Hepatocyte (in vitro differentiated cells): ENCODE results near the gene NAP1L4. TPM values are rescaled to one million over a fixed set of nuclear protein-coding genes. Genes with fewer than 3 reads are reported as not detected.

Experiments used
- DNase-seq: peaks from one replicate; pipeline ENCODE4 v3.0.0-alpha.2; 2016; ENCODE audit warnings: low spot score
- H2AFZ ChIP-seq: fragments of 200-600 bp; sonication (generic); 2 replicates; pipeline ENCODE4 v1.6.0; 2016; ENCODE audit warnings: antibody characterized with exemption, mild to moderate bottlenecking
- H3K27ac ChIP-seq: fragments of 200-600 bp; sonication (generic); 2 replicates; pipeline ENCODE4 v1.5.1; 2016; ENCODE audit warnings: mild to moderate bottlenecking
- H3K27me3 ChIP-seq: fragments of 200-600 bp; sonication (generic); 2 replicates; pipeline ENCODE4 v1.6.1; 2016
- H3K36me3 ChIP-seq: fragments of 200-600 bp; sonication (generic); replicated peaks from 2 replicates; pipeline ENCODE4 v1.5.1; 2016; ENCODE audit warnings: low read depth; ENCODE audit not compliant: insufficient read depth
- H3K4me1 ChIP-seq: fragments of 200-600 bp; sonication (generic); 2 replicates; pipeline ENCODE4 v1.5.1; 2016; ENCODE audit warnings: mild to moderate bottlenecking, moderate library complexity; ENCODE audit not compliant: insufficient read depth
- H3K4me2 ChIP-seq: fragments of 200-600 bp; sonication (generic); 2 replicates; pipeline ENCODE4 v1.6.0; 2016
- H3K4me3 ChIP-seq: fragments of 200-600 bp; sonication (generic); 2 replicates; pipeline ENCODE4 v1.5.1; 2016; ENCODE audit warnings: mild to moderate bottlenecking
- H3K79me2 ChIP-seq: fragments of 200-600 bp; sonication (generic); 2 replicates; pipeline ENCODE4 v1.6.0; 2017; ENCODE audit warnings: mild to moderate bottlenecking
- H3K9me2 ChIP-seq: fragments of 200-600 bp; sonication (generic); replicated peaks from 2 replicates; pipeline ENCODE4 v1.6.0; 2017; ENCODE audit warnings: mild to moderate bottlenecking; ENCODE audit not compliant: insufficient read depth
- H3K9me3 ChIP-seq: fragments of 200-600 bp; sonication (generic); 2 replicates; pipeline ENCODE4 v1.5.1; 2016; ENCODE audit warnings: low read depth, mild to moderate bottlenecking
- H4K20me1 ChIP-seq: fragments of 200-600 bp; sonication (generic); 2 replicates; pipeline ENCODE4 v1.6.0; 2016; ENCODE audit warnings: mild to moderate bottlenecking; ENCODE audit not compliant: insufficient read depth, poor library complexity, severe bottlenecking
- CTCF ChIP-seq: fragments of 200-600 bp; sonication (generic); IDR thresholded peaks from 2 replicates; pipeline ENCODE4 v1.5.1; 2016; ENCODE audit warnings: antibody characterized with exemption, mild to moderate bottlenecking; ENCODE audit not compliant: poor library complexity
- EZH2 ChIP-seq: fragments of 200-600 bp; sonication (generic); IDR thresholded peaks from 2 replicates; pipeline ENCODE4 v1.6.1; 2016; ENCODE audit warnings: antibody characterized with exemption, mild to moderate bottlenecking, borderline replicate concordance
- EZH2phosphoT487 ChIP-seq: fragments of 200-600 bp; sonication (generic); IDR thresholded peaks from one replicate; pipeline ENCODE4 v1.6.1; 2018; ENCODE audit warnings: antibody characterized with exemption, mild to moderate bottlenecking, low read depth, moderate library complexity; ENCODE audit not compliant: unreplicated experiment, severe bottlenecking
- WGBS: methylation state at CpG from one replicate; pipeline ENCODE4 v1.1.6; 2016; ENCODE audit warnings: low lambda C conversion rate; ENCODE audit errors: missing lambda C conversion rate; 5-methylcytosine and 5-hydroxymethylcytosine counted together
- polyA plus RNA-seq: library from polyadenylated mRNA; unstranded; fragments of >200 nt; fragmentation: Nextera tagmentation; extraction: Ambion mirVana; gene quantifications from 2 replicates; pipeline ENCODE4 v1.2.1, GENCODE V29; 2016
- total RNA-seq: library from RNA; depleted of rRNA; stranded (reverse); fragments of >200 nt; gene quantifications from 2 replicates; pipeline ENCODE4 v1.2.3, GENCODE V29; 2014

The NAP1L4 gene
- total and polyA plus RNA-seq, 2 experiments from 2014 or later = 79.0 to 118 TPM

DNA sequence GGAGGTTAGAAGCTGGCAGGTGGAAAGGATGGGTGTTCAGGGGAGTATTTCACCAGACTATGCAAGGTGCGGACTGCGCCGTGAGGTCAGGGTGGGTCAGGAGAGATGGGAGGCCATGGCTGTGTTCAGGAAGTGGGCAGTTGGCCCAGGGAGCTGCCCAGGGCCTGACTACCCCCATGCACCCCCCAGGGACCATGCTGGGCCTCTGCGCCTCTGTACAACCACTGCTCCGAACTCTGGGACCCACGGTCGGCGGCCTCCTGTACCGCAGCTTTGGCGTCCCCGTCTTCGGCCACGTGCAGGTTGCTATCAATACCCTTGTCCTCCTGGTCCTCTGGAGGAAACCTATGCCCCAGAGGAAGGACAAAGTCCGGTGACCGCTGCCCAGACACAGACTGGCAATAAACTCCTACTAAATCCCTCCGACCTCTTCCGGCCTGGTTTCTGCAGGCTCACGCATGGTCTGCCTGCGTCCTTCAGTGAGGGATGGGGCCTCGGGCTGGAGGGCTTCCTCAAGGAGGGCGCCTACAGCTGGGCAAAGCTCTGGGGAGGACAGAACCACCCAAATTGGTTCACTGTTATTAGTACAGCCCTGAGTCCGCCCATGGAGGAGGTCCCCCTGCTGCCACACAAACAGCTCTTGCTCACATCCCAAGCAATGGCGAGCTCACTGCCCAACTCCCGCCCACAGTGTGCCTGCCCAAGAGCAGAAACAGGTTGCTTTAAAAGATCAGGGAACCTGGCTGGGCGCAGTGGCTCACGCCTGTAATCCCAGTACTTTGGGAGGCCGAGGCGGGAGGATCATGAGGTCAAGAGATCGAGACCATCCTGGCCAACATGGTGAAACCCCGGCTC lies 67.1 kb downstream of the NAP1L4 start:
- Histone ChIP-seq H3K9me3 (no peaks in the 10 kb centered on the region), H3K9me2 (no peaks in the 10 kb centered on the region), H3K4me2 (no peak overlapping the region), H3K4me3 (no peak overlapping the region), H3K36me3 (no peaks in the 10 kb centered on the region), H2AFZ (no peak overlapping the region), H3K4me1 (peaks cover 14% of the 10 kb centered on the region), H3K27ac (no peak overlapping the region), H4K20me1 (no peaks in the 10 kb centered on the region), H3K79me2 (no peaks in the 10 kb centered on the region), H3K27me3 (peaks cover 25% of the 10 kb centered on the region)
- TF ChIP-seq EZH2phosphoT487 (no peak), CTCF (no peak), EZH2 (no peak)
- WGBS = 93% methylated on average over 30 of the region's 30 CpGs
- DNase-seq = no peak

DNA sequence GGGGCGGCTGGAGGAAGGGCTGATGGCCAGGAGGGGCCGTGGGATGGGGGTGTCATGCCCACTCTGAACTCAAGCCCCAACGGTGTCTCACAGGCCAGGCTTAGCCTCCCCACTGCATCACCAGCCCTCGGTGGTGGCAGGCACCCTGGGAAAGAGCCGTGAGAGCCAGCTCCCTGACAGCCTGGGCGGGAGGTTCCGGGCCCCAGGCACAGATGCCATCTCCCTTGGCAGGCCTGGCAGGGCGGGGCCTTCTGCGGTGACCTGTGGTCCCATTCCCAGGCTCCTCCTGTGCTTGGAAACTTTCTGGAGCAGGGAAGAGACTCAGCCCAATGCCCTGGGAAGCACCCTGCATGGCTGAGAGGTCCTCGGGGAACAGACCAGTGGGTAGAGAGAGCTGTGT lies 67.7 kb downstream of the NAP1L4 start:
- Histone ChIP-seq H3K27ac (no peak overlapping the region), H3K4me2 (no peak overlapping the region)
- no peak for DNase-seq

DNA sequence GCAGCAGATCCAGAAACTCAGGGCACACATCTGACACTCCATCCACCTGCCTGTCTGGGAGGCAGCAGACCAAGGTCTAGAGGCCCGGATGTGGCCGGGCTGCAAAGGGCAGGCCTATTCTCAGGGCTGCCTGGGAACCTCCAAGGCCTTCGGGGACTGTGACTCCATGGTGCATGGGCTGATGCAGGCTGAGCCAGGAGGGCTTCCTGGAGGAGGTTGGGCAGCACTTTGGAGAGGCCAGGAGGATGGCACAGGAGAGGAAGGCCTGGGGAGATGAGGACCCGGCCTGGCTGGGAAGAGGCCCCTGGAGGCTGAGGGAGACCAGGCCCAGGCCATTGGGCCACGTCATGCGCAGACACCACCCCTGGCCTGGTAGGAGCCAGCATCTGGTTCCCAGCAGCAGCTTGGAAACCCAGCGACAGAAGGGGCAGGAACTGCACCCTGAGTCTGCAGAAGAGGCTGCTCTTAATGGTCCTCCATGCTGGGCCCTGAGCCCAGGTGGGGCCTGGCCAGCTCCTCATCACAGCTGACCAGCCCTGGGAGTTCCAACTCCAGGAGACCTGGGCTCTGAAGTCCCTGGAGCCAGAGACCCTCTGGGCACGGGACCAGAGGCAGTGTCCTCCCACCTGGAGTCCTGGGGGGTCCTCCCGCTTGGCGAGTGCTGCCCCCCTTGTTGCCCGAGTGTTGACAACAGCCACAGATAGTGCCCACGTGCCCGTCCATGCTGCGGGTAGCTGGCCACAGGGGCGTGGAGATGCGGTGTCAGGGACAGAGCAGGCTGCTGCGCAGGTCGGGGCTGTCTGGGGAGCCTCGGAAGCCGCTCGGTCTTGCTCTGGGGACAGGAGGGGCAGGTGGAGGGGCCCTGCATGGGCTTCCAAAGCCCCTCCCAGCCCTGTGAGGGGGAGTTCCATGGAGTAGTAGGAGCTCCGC lies 68.4 kb downstream of the NAP1L4 start:
- no peak overlapping the region for H3K4me2 ChIP-seq
- H3K27ac ChIP-seq = no peak overlapping the region
- no peak overlapping the region for H2AFZ ChIP-seq
- peaks cover 9% of the 10 kb centered on the region for H3K4me1 ChIP-seq
- no peaks in the 10 kb centered on the region for H4K20me1 ChIP-seq
- no peak for TF ChIP-seq EZH2
- TF ChIP-seq CTCF = no peak
- no peak for TF ChIP-seq EZH2phosphoT487
- DNase-seq = no peak
- peaks cover 19% of the 10 kb centered on the region for H3K27me3 ChIP-seq
- WGBS = 92% methylated on average over 21 of the region's 22 CpGs
- no peaks in the 10 kb centered on the region for H3K9me2 ChIP-seq
- H3K79me2 ChIP-seq = no peaks in the 10 kb centered on the region
- H3K9me3 ChIP-seq = no peaks in the 10 kb centered on the region
- H3K4me3 ChIP-seq = no peak overlapping the region
- H3K36me3 ChIP-seq = no peaks in the 10 kb centered on the region

More for the DNA sequence above, 67.7 kb downstream of the NAP1L4 start:
- H3K79me2 ChIP-seq = no peaks in the 10 kb centered on the region
- no peak overlapping the region for H2AFZ ChIP-seq
- no peak for TF ChIP-seq CTCF
- no peak overlapping the region for H3K4me3 ChIP-seq
- no peaks in the 10 kb centered on the region for H3K36me3 ChIP-seq
- 82% methylated on average over 6 of the region's 10 CpGs for WGBS
- no peaks in the 10 kb centered on the region for H3K9me3 ChIP-seq
- H3K9me2 ChIP-seq = no peaks in the 10 kb centered on the region
- no peaks in the 10 kb centered on the region for H4K20me1 ChIP-seq
- H3K4me1 ChIP-seq = peaks cover 10% of the 10 kb centered on the region
- peaks cover 21% of the 10 kb centered on the region for H3K27me3 ChIP-seq
